GM18511 (cell line): Measurements from ENCODE around the gene HSPB1.
"Not testable (repeated sequence)": the region's sequence is repeated elsewhere in the genome, so short reads cannot be mapped to it uniquely, and the experiment has no call there.

Experiments
- ATAC-seq: cut with Tn5 transposase; IDR thresholded peaks from one replicate; pipeline ENCODE4 v1.9.1; 2021; ENCODE audit warnings: mild to moderate bottlenecking, moderate library complexity; ENCODE audit not compliant: unreplicated experiment

HSPB1 gene

DNA sequence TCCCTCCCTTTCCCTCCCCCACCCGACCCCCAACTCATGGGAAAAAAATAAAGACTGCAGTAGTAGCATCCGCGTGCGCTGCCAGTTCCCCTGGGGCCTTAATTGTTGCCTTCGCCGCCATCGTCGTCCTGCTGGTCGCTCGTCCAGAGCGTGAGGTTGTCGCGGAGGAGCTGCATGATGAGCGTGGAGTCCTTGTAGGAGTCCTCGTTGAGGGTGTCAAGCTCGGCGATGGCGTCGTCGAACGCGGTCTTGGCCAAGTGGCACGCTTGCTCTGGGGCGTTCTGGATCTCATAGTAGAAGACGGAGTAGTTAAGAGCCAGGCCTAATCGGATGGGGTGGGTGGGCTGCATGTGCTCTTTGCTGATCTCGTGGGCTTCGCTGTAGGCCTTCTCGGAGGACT, 27.0 kb downstream of the HSPB1 start:
- ATAC-seq, result no peak

DNA sequence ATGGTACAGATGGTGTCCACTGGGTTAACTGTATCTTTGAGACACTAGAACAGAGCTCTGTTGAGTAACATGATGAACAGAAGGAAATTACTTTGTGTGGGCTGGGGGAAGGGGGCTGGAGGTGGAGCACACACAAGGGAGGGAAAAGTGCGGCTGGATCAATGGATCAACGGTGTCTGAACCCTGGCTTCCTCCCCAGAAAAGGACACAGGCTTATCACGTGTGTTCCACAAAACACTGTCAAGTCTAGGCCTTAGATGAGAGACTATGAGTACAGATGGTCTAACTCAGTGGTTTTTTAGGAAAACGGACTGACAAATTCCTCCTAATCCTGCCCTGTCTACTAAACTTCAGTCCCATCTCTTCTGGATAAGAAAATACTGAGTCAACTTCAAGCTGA, 27.8 kb downstream of the HSPB1 start:
- no peak for ATAC-seq

DNA sequence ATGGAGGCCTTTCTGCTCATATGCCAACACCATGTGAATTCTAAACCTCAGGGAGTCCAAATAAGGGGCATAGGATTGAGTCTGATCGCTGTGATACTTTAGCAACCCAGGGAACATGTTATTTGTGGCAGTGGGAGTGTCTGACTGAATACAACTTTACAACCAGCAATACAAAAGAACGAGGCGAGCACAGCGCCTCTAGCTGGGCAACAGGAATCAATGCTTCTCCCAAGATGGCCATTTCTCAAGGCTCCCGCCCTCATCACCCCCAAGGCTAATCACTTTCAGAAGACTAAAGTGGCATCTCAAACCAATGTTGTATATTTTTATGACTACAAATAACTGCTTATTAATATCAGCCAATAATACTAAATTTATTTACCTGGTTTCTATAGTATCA, 28.2 kb downstream of the HSPB1 start:
- no peak for ATAC-seq

DNA sequence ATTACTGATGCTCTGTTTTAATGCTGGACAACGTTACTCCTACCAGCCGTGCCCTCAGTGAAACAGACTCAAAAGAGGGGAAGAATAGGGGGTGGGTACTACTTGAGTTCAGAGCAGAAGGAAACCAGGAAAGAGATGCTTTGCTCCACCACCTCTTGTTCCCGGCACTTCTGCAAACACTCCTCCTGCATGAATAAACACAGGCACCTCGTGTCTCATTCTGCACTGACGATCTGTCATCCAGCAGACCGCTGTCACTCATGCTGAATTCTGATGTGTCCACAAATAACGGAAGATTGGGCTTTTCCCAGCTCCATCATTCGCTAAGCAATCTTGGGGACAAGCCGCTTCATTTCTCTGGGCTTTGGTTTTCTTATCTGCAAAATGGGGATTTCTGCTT, 29.6 kb downstream of the HSPB1 start:
- no peak for ATAC-seq

DNA sequence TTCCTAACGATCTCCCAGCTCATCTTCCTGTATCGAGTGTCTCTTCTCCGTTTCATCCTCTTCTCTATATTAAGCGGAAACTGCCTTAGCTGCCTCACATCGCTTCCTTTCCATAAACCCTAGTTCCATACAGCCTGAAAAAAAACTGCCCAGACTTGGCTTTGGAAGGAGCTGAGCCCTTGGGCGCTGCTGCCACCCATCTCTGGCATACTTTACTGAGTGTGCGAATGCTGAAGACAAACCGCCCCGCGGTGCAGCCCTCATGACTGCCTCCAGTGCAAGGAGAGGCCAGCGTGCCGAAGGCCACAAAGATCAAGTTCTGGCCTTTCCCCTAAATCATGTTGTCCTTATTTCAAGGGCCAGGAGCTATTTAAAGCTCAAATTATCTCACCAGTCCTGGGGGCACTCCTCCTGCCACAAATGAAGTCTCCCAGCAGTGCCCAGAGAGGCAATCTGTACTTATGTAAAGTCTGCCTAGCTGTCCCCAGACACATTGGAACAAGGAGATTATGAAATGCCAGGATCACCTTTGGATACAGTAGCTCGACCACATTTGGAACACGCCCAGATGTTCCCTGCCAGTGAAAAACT, 31.1 kb downstream of the HSPB1 start:
- ATAC-seq, result no peak

DNA sequence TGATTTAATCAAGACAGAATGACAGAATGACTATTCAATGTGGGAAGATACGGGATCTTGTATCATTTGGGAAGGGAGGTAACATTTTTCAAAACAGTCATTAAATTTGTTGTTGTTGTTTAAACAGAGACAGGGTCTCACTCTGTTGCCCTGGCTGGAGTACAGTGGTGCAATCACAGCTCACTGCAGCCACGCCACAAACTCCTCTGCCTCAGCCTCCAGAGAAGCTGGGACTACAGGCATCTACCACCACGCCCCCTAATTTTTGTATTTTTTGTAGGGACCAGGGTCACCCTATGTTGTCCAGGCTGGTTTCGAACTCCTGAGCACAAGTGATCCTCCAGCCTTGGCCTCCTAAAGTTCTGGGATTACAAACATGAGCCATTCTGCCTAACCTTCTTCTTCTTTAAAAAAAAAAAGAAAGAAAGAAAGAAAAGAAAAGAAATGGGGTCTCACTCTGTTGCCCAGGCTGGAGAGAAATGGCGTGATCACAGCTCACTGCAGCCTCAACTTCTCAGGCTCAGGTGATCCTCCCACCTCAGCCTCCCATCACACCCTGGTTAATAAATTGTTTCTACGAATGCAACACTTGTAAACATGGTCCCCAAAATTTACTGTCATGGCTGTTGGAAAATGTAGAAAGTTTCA, 32.0 kb downstream of the HSPB1 start:
- no peak for ATAC-seq

DNA sequence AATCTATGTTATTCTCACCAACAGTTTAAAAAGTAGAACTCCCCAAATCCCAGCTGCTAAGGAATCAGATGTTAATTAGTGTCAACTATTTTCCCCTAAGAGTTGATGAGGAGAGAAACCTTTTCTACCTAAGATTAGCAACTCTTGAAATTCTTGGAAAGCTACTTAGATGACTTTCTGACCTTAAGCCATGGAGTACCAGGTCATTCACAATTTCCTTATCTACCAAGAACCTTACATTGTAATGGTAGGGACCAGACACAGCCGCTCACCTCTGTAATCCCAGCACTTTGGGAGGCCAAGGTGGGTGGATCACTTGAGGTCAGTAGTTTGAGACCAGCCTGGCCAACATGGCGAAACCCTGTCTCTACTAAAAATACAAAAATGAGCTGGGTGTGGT, 32.9 kb downstream of the HSPB1 start:
- ATAC-seq, result not testable (repeated sequence)

DNA sequence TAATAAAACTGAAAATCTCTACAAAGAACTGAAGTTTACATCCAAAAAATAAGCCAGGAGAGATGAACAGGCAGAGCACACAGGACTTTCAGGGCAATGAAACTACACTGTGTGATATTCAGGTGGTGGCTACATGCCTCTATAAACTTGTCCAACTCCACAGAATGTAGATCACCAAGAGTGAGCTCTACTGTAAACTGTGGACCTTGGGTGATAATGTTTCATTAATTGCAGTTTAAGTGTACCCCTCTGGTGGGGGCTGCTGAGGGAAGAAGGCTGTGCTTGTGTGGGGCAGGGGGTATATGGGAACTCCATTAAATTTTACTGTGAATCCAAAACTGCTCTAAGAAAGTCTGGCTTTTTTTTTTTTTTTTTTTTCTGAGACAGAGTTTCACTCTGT, 33.6 kb downstream of the HSPB1 start:
- no peak for ATAC-seq

DNA sequence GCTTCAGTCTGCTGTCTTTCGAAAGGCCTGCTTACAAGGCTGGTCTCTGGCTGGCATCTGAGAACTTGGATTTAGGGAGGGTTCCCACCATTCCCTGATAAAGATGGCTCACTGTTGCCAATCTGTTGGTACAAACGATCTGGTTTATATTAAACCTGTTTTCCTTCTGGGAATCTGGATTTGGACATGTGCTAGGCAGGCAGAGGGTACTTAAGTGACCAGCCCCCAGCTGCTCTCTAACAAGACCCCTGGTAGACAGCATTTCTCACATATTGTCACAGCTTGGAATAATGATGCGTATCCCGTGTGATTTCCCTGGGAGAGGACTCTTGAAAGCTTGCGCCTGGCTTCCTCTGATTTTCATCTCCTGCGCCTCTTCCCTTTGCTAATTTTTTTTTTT, 34.7 kb downstream of the HSPB1 start:
- ATAC-seq, result no peak

DNA sequence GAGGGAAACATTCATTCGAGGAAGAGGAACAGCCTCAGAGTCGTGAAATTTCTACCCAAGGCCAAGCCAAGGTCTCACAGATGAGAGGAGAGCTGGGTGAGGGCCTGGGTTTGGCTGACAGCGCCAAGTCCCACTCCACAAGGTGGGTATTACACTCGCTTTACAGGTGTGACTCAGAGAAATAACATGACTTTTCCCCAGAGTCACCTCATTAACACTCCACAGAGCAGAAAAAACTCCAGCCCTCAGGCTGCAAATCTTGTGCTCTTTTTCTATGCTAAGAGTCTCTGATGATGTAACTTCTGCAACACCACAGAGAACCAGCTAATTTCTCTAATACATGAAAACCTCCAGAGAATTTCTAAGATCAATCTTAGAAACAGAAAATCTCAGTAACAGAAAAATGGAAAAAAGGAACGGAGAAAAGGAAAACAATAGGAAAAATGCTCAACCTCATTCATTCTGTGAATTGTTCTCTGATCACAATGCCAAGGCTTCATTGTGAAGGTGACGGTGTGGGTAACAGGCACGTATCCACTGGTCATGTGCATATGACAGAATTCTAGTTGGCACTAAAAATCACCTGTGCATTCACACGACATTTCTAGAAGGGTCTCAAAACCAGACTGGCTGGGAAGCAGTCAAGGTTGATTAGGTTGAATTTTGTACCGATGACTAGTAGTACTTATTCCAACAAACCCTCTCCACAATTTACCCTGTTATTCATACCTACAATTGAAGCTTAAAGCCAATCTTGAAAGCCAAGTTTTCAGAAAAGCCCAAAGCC, 36.0 kb downstream of the HSPB1 start:
- no peak for ATAC-seq

DNA sequence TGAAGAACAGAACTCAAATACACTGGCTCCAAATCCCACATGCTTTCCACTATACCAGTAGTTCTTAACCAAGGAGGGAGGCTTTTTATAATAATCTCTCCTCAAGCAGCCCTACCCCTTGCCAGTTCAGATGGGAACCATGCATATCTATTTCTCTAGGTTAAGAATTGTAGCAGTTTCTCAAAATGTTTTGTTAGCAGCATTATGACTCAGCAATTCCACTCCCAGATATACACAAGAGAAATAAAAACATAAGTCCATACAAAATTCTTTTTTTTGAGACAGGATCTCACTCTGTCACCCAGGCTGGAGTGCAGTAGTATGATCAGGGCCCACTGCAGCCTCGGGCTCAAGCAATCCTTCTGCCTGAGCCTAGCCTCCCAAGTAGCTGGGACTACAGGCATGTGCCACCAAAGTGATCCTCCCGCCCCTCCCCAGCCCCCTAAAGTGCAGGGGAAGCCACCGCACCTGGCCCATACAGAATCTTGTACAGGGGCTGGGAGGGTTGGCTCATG, 38.2 kb downstream of the HSPB1 start:
- ATAC-seq, result no peak

DNA sequence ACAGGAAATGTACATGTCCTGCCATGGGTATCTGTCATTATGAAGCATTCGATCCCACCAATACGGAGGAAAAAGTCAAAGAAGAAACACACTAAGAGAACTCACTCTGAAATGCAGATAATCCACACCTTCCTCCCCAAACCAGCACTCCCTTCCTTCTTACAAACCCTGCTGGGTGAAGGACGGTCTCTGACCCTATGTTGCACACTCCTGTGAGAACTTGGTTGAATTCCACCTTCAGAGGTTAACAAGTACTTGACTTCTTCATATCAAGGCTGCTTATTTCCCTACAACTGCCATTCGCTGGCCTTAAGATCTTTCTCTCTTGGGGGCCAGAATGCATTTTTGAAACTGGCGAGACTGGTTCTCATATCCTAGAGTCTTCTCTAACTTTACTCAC, 39.7 kb downstream of the HSPB1 start:
- no peak for ATAC-seq

DNA sequence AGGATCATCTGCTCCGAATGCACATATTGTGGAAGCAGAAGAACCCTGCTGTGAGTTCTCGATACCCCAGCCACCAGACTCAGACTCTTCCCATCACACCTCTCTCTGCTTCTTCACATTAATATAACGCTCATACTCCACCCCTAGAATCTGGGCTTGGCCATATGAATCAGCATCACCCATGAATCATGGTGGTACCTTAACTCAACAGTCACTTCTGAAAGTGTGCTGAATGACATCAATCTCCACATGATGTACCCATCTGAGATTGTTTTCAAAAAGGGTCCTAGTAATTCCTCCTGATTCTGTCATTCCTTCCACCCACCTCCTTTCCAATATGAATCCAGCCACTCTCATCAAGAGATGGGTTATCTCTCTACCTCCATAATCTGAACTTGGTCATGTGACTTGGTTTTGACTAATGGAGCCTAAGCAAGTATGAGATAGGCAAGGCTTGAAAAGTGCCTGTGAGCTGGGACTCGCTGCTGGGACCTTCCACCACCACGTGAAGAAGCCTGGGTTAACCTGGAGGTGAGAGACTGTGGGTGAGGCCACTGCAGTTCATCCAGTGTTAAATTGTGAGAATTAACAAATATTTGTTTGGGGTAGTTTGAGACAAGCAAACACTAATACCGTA, 40.9 kb downstream of the HSPB1 start:
- ATAC-seq, result no peak

DNA sequence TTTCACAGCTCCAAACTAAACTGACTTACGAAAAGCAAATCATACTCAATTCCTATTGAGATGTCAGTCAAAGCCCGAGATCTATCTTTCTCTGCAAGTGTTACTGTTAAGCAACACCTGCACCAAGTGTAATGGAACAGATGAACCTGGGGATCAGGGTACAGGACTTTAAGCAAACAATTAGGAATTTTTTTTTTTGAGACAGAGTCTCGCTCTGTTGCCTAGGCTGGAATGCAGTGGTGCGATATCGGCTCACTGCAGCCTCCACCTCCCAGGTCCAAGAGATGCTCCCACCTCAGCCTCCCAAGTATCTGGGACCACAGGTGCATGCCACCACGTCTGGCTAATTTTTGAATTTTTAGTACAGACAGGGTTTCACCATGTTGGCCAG, 41.5 kb downstream of the HSPB1 start:
- ATAC-seq, result no peak

DNA sequence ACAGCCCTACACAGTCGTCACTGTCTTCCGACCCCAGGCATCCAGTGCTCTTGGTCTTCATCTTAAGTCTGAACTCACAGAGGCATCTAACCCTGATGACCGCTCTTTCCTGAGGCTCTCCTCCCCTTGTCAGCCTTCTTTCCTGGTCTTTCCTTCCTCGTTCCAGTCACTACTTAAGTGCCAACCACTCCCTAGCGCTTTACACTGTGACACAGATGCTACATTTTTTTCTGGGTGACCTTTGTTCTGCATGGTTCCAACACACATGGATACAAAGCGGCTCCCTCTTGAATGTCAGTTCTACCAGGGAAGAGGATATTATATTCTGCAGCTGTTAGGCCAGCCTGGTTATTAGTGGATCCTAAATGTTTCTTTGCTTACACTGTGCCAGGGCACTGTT, 43.6 kb downstream of the HSPB1 start:
- no peak for ATAC-seq

DNA sequence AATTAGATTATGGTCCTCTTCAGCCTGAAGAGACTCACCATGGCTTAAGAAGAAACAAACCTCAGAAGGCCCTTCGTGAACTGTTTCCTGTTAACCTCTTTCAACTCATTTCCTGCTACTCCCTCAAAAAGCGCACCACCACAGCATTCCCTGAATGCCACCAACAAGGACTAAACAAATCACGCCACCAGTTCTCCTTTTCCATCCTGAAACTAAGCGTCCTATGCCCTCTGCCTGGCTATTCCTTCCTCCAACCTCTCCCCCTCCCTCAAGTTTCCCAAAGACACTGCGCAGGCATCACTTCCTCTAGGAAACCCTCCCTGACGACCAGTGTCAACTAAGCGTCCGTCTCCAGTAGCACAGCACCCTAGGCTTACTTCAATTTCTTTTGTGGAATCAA, 44.3 kb downstream of the HSPB1 start:
- no peak for ATAC-seq

DNA sequence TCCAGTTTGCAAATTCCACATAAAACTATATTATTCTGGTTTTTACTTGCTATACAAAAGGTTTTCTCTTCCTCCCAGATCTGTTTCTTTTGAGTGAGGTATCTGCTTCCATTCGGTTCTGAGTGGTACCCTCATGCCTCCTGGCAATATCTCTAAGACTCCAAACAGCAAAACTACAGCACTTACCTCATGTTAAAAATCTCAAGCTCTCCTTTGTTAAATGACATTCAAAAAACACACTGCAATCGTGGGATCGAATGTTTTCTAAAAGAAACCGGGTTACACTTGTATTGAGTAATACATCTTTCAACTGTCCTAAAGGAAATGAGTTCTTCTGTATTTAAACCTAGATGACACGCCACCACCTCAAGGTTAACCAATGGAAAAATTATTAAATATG, 45.2 kb downstream of the HSPB1 start:
- no peak for ATAC-seq

DNA sequence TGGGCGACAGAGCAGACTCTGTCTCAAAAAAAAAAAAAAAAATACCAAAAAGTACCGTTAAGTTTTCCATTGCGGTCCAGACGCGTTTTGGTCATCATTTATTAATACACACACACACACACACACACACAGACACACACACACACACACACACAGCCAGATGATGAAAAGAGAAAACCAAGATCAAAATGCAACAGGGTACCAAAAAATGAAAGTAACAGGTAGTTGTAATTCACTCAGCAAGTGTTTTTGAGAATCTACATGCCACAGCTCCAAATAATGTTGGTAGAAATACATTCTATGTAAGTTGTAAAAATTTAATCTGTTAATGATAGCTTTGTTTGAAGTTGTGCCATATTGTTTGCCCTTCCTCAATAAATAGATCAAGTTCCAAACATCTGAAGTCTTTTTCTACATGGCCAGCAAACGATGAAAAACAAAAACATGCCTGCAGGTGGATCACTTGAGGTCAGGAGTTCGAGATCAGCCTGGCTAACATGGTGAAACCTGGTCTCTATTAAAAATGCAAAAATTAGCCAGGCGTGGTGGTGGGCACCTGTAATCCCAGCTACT, 46.9 kb downstream of the HSPB1 start:
- ATAC-seq, result no peak

DNA sequence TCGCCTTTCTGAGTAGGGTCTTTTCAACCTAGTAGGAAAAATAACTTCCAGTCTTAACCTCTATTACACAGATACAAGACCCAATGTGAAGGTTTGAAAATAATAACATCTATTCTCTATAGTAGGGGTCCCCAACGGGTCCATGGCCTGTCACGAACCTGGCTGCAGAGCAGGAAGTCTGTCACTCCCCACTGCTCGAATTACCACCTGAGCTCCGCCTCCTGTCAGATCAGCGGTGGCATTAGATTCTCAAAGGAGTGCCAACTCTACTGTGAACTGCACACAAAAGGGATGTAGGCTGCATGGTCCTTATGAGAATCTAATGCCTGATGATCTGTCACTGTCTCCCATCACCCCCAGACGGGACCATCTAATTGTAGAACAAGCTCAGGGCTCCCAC, 48.9 kb downstream of the HSPB1 start:
- ATAC-seq, result no peak

DNA sequence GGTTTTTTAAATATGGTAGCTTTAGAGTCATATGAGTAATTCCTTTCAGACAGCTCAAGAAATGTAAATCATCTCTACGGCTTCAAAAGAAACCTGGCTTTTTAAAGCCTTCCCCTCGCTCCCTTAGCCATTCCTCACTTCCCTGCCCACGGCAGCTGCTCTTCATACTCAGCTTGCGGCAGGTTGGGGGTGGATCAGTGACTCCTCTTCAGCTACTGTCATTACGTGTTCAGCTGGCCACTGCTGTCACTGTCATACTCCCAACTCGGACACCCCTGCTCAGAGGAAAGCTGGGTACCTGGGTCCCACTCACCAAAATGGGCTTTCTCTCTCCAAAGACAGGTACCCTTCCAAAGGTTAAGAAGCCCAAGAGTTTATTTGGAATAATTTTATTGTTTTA, 49.7 kb downstream of the HSPB1 start:
- ATAC-seq, result no peak

DNA sequence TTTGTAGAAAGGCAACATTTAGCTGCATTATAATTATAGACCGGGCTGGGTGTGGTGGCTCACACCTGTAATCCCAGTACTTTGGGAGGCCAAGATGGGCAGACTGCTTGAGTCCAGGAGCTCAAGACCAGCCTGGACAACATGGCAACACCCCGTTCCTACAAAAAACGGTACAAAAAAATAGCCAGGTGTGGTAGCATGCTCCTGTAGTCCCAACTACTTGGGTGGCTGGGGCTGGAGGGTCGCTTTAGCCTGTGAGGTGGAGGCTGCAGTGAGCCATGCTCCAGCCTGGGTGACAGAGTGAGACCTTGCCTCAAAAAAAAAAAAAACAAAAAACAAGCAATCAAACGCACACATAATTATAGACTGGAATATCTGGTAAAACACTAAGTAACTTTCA, 51.3 kb downstream of the HSPB1 start:
- no peak for ATAC-seq
